Measurements from ENCODE around the gene BRD2.

BRD2 gene

GRCh38 chr6:32983493-32983848 is 15.1 kb downstream of the BRD2 start:
- intact Hi-C loops (cut with DNase I), result no loop called here
- DNase-seq, result no peak

GRCh38 chr6:32983964-32984621 is 15.7 kb downstream of the BRD2 start:
- intact Hi-C loops (cut with DNase I), result loop anchor here (1.0 kb wide), 1 partner anchor 51 kb away; no protein-coding TSS in a partner anchor
- DNase-seq, result no peak

- intact Hi-C loops (cut with DNase I), result loop anchor here (1.0 kb wide), 2 partner anchors 52 to 100 kb away; no protein-coding TSS in a partner anchor
- peak; percentile 75 to 97 (median 88) for DNase-seq
Observed at GRCh38 chr6:32984622-32985389, 16.4 kb downstream of the BRD2 start.

- intact Hi-C loops (cut with DNase I), result no loop called here
- no peak for DNase-seq
Observed at GRCh38 chr6:32989368-32989767, 21.0 kb downstream of the BRD2 start.

GRCh38 chr6:32991972-32992371 is 23.6 kb downstream of the BRD2 start:
- intact Hi-C loops (cut with DNase I), result no loop called here
- DNase-seq, result no peak

GRCh38 chr6:32993363-32993973 is 25.1 kb downstream of the BRD2 start:
- no peak for DNase-seq
- intact Hi-C loops (cut with DNase I), result no loop called here

GRCh38 chr6:32995448-32995847 is 27.1 kb downstream of the BRD2 start:
- intact Hi-C loops (cut with DNase I), result no loop called here
- DNase-seq, result no peak

GRCh38 chr6:33000055-33000454 is 31.7 kb downstream of the BRD2 start:
- intact Hi-C loops (cut with DNase I), result no loop called here
- DNase-seq, result no peak

GRCh38 chr6:33001685-33002084 is 33.3 kb downstream of the BRD2 start:
- intact Hi-C loops (cut with DNase I), result no loop called here
- DNase-seq, result no peak

- intact Hi-C loops (cut with DNase I), result no loop called here
- DNase-seq, result no peak
Observed at GRCh38 chr6:33004940-33005339, 36.5 kb downstream of the BRD2 start.

GRCh38 chr6:33007831-33008400 is 39.5 kb downstream of the BRD2 start:
- intact Hi-C loops (cut with DNase I), result no loop called here

GRCh38 chr6:33008944-33009861 is 40.8 kb downstream of the BRD2 start, which contains the start of gene HLA-DOA:
Gene HLA-DOA, minus strand, starts transcription at chr6:33009591.
- intact Hi-C loops (cut with DNase I), result no loop called here
- peak in 1 of 10 donors; percentile 4 for DNase-seq

More at GRCh38 chr6:33007831-33008400, 39.5 kb downstream of the BRD2 start:
- DNase-seq, result no peak

GRCh38 chr6:33010356-33010755 is 42.0 kb downstream of the BRD2 start:
- intact Hi-C loops (cut with DNase I), result loop anchor here (10.0 kb wide), 1 partner anchor 74 kb away; no protein-coding TSS in a partner anchor
- no peak for DNase-seq

- intact Hi-C loops (cut with DNase I), result loop anchor here (1.0 to 10.0 kb wide), 2 partner anchors 71 to 135 kb away; no protein-coding TSS in a partner anchor
- DNase-seq, result no peak
Observed at GRCh38 chr6:33013608-33014007, 45.2 kb downstream of the BRD2 start.

- intact Hi-C loops (cut with DNase I), result loop anchor here (1.0 to 10.0 kb wide), 2 partner anchors 70 to 133 kb away; no protein-coding TSS in a partner anchor
- DNase-seq, result peak in 2 of 10 donors; percentile 21 to 26
Observed at GRCh38 chr6:33014841-33015634, 46.6 kb downstream of the BRD2 start.

- DNase-seq, result no peak
Observed at GRCh38 chr6:33015798-33016197, 47.4 kb downstream of the BRD2 start.

GRCh38 chr6:33017018-33017417 is 48.6 kb downstream of the BRD2 start:
- intact Hi-C loops (cut with DNase I), result loop anchor here (2.0 to 10.0 kb wide), 2 partner anchors 68 to 232 kb away; no protein-coding TSS in a partner anchor

More at GRCh38 chr6:33015798-33016197, 47.4 kb downstream of the BRD2 start:
- intact Hi-C loops (cut with DNase I), result loop anchor here (2.0 to 10.0 kb wide), 2 partner anchors 69 to 233 kb away; no protein-coding TSS in a partner anchor

GRCh38 chr6:33017694-33018353 is 49.4 kb downstream of the BRD2 start:
- no peak for DNase-seq
- intact Hi-C loops (cut with DNase I), result loop anchor here (2.0 to 10.0 kb wide), 2 partner anchors 67 to 231 kb away; no protein-coding TSS in a partner anchor

More at GRCh38 chr6:33017018-33017417, 48.6 kb downstream of the BRD2 start:
- DNase-seq, result no peak
